GM12873 (cell line): ENCODE measurements around the gene GRIK3.

ENCODE experiments used
- CTCF ChIP-seq: IDR thresholded peaks from 2 replicates; pipeline ENCODE4 v1.5.1; 2012; ENCODE audit warnings: low read depth, mild to moderate bottlenecking, moderate library complexity, low read length, control low read depth; ENCODE audit not compliant: insufficient read depth; ENCODE audit errors: missing control alignments

Gene GRIK3

GRCh38 chr1:36922593-36923426 lies 111.5 kb downstream of the GRIK3 start:
- no peak for TF ChIP-seq CTCF

GRCh38 chr1:36922071-36922470 lies 112.2 kb downstream of the GRIK3 start:
- no peak for TF ChIP-seq CTCF

- TF ChIP-seq CTCF: no peak
Observed at GRCh38 chr1:36920801-36921405, 113.4 kb downstream of the GRIK3 start.

GRCh38 chr1:36920371-36920770 lies 113.9 kb downstream of the GRIK3 start:
- no peak for TF ChIP-seq CTCF

GRCh38 chr1:36919491-36920145 lies 114.7 kb downstream of the GRIK3 start:
- no peak for TF ChIP-seq CTCF

GRCh38 chr1:36918604-36919003 lies 115.7 kb downstream of the GRIK3 start:
- no peak for TF ChIP-seq CTCF

- TF ChIP-seq CTCF: no peak
Observed at GRCh38 chr1:36913484-36914060, 120.7 kb downstream of the GRIK3 start.
